Testis (tissue), 2 donors: Measurements from ENCODE around the gene TAS2R4.

Experiments
- CTCF ChIP-seq, 3 experiments: fragments of 450-650 bp in 2 of 3; fragments of 200-600 bp in 1 of 3; sonication (generic) in 1 of 3; IDR thresholded peaks; one replicate each; pipeline ENCODE4 v1.5.1; 2016 to 2019; ENCODE audit warnings: antibody characterized with exemption in 3 of 3, mild to moderate bottlenecking in 2 of 3, moderate library complexity in 1 of 3
- POLR2A ChIP-seq: fragments of 450-650 bp; IDR thresholded peaks from one replicate; pipeline ENCODE4 v1.6.1; 2017; ENCODE audit warnings: antibody characterized with exemption, mild to moderate bottlenecking, moderate library complexity

- no peak for TF ChIP-seq CTCF (IDR thresholded peaks at IDR 0.05)
- TF ChIP-seq POLR2A: no peak
Observed at GRCh38 chr7:141744131-141744530, 32.3 kb upstream of the TAS2R4 start.
